Measurements from ENCODE around the gene RAD50.

The RAD50 gene

GRCh38 chr5:132677191-132677590 is 120.4 kb downstream of the RAD50 start:
- Histone ChIP-seq H3K4me3 (ENCODE audit: insufficient read depth, low read length, poor library complexity, severe bottlenecking) (no peak overlapping the region), H4K20me1 (ENCODE audit: low read depth, low read length) (no peaks in the 10 kb centered on the region), H3K79me2 (ENCODE audit: insufficient read depth, low read length) (no peaks in the 10 kb centered on the region), H3K4me2 (ENCODE audit: low read depth, low read length, poor library complexity, severe bottlenecking) (no peak overlapping the region), H3K9me2 (replicated peaks; ENCODE audit: insufficient read depth, low read length) (no peaks in the 10 kb centered on the region), H3F3A (ENCODE audit: insufficient read depth) (no peaks in the 10 kb centered on the region), H3K27me3 (ENCODE audit: low read length) (no peaks in the 10 kb centered on the region), H3K9me3 (ENCODE audit: insufficient read depth, low read length) (no peaks in the 10 kb centered on the region), H3K36me3 (ENCODE audit: low read length) (no peaks in the 10 kb centered on the region), H3K27ac (ENCODE audit: low read depth, low read length) (no peak overlapping the region), H2AFZ (ENCODE audit: low read depth, low read length, severe bottlenecking) (no peak overlapping the region), H3K9ac (ENCODE audit: low read length) (no peak overlapping the region)
- TF ChIP-seq, protein P1, sequence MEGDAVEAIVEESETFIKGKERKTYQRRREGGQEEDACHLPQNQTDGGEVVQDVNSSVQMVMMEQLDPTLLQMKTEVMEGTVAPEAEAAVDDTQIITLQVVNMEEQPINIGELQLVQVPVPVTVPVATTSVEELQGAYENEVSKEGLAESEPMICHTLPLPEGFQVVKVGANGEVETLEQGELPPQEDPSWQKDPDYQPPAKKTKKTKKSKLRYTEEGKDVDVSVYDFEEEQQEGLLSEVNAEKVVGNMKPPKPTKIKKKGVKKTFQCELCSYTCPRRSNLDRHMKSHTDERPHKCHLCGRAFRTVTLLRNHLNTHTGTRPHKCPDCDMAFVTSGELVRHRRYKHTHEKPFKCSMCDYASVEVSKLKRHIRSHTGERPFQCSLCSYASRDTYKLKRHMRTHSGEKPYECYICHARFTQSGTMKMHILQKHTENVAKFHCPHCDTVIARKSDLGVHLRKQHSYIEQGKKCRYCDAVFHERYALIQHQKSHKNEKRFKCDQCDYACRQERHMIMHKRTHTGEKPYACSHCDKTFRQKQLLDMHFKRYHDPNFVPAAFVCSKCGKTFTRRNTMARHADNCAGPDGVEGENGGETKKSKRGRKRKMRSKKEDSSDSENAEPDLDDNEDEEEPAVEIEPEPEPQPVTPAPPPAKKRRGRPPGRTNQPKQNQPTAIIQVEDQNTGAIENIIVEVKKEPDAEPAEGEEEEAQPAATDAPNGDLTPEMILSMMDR (IDR thresholded peaks at IDR 0.05; ENCODE audit: insufficient read depth, low read length, poor library complexity, severe bottlenecking): no peak
- no peak for TF ChIP-seq EZH2phosphoT487 (conservative IDR thresholded peaks at IDR 0.05; ENCODE audit: low read length)

DNA sequence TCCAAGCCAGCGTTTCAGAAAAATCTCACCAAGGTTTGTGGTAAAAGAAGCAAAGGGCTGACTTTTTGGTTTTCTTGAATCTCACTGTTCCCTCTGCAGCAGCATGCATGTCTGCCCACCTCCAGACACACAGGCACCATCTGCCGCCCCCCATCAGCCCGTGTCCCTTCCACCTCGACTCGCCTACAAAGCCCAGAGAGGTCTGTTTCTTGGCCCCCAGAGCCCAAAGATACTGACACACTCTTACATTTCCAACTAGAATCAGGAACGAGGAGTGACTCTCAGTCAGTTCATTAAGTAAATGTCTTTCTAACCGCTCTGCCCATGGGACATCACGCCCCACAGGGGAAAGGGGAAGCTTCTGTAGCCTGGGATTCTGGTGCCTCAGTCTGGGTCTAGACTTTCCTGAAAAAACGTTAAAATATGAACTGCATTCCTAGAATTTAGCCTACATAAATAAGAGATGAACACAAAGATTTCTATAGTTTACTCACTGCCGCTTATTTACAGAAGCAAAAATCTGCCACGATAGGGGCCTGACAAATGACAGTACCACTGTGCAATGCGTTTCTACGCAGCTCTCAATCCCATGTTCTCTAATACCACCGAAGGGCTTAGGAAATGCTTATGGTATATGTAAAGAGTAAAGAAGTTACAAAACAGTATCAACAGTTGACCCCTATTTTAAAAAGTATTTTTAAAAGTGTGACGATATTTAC is 121.1 kb downstream of the RAD50 start:
- no peak overlapping the region for H2AFZ ChIP-seq (ENCODE audit: low read depth, low read length, severe bottlenecking)

DNA sequence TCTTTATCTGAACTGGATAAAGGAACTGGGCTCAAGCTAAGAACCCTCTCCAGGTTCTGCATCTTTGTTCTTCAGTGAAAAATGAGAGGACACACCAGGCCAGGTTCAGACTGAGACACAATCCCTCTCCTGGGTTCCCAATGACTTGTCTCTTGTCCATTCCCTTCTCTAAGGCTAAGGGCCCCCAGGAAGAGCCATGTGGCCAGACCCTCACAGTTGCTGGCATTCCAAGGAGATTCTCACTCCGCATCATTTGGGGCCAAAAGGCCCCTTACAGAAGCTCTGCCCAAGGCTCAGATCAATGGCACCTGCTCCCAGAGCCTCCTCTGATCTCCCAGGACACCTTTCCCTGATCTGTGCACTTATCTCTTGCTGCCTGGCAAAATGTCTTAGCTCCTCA is 122.0 kb downstream of the RAD50 start:
- H3K4me2 ChIP-seq (ENCODE audit: low read depth, low read length, poor library complexity, severe bottlenecking): no peak overlapping the region
- no peaks in the 10 kb centered on the region for H3K27me3 ChIP-seq (ENCODE audit: low read length)
- no peaks in the 10 kb centered on the region for H4K20me1 ChIP-seq (ENCODE audit: low read depth, low read length)
- H3K79me2 ChIP-seq (ENCODE audit: insufficient read depth, low read length): no peaks in the 10 kb centered on the region
- no peaks in the 10 kb centered on the region for H3K9me3 ChIP-seq (ENCODE audit: insufficient read depth, low read length)
- no peaks in the 10 kb centered on the region for H3K36me3 ChIP-seq (ENCODE audit: low read length)
- H3K9me2 ChIP-seq (replicated peaks; ENCODE audit: insufficient read depth, low read length): no peaks in the 10 kb centered on the region
- no peak overlapping the region for H3K27ac ChIP-seq (ENCODE audit: low read depth, low read length)
- no peaks in the 10 kb centered on the region for H3F3A ChIP-seq (ENCODE audit: insufficient read depth)
- no peak overlapping the region for H3K4me3 ChIP-seq (ENCODE audit: insufficient read depth, low read length, poor library complexity, severe bottlenecking)
- H3K9ac ChIP-seq (ENCODE audit: low read length): no peak overlapping the region
- TF ChIP-seq, protein P1 (IDR thresholded peaks at IDR 0.05; ENCODE audit: insufficient read depth, low read length, poor library complexity, severe bottlenecking): no peak
- no peak for TF ChIP-seq EZH2phosphoT487 (conservative IDR thresholded peaks at IDR 0.05; ENCODE audit: low read length)
- no peak overlapping the region for H2AFZ ChIP-seq (ENCODE audit: low read depth, low read length, severe bottlenecking)

More for the DNA sequence above, 121.1 kb downstream of the RAD50 start:
- Histone ChIP-seq H3K9me2 (replicated peaks; ENCODE audit: insufficient read depth, low read length) (no peaks in the 10 kb centered on the region), H3K36me3 (ENCODE audit: low read length) (no peaks in the 10 kb centered on the region), H4K20me1 (ENCODE audit: low read depth, low read length) (no peaks in the 10 kb centered on the region), H3F3A (ENCODE audit: insufficient read depth) (no peaks in the 10 kb centered on the region), H3K4me2 (ENCODE audit: low read depth, low read length, poor library complexity, severe bottlenecking) (no peak overlapping the region), H3K4me3 (ENCODE audit: insufficient read depth, low read length, poor library complexity, severe bottlenecking) (no peak overlapping the region), H3K9ac (ENCODE audit: low read length) (no peak overlapping the region), H3K27ac (ENCODE audit: low read depth, low read length) (no peak overlapping the region), H3K9me3 (ENCODE audit: insufficient read depth, low read length) (no peaks in the 10 kb centered on the region), H3K79me2 (ENCODE audit: insufficient read depth, low read length) (no peaks in the 10 kb centered on the region), H3K27me3 (ENCODE audit: low read length) (no peaks in the 10 kb centered on the region)
- TF ChIP-seq EZH2phosphoT487 (conservative IDR thresholded peaks at IDR 0.05; ENCODE audit: low read length): no peak
- TF ChIP-seq, protein P1 (IDR thresholded peaks at IDR 0.05; ENCODE audit: insufficient read depth, low read length, poor library complexity, severe bottlenecking): no peak

All from SU-DHL-6 (cell line).